Mucosa of stomach (tissue), 1 donor: Measurements from ENCODE around the gene KCTD16.

Experiments
- H3K27me3 ChIP-seq: one replicate; pipeline ENCODE4 v1.7.0; 2013; ENCODE audit warnings: mild to moderate bottlenecking, low read length; ENCODE audit not compliant: control insufficient read depth, insufficient read depth
- H3K36me3 ChIP-seq: one replicate; pipeline ENCODE4 v1.7.0; 2013; ENCODE audit warnings: low read length; ENCODE audit not compliant: control insufficient read depth, insufficient read depth
- H3K4me1 ChIP-seq: one replicate; pipeline ENCODE4 v1.7.0; 2013; ENCODE audit warnings: mild to moderate bottlenecking, low read length; ENCODE audit not compliant: control insufficient read depth, insufficient read depth
- H3K4me3 ChIP-seq: one replicate; pipeline ENCODE4 v1.7.0; 2013; ENCODE audit warnings: low read length
- H3K9ac ChIP-seq: one replicate; pipeline ENCODE4 v1.7.0; 2013; ENCODE audit warnings: mild to moderate bottlenecking, low read length, moderate library complexity
- H3K9me3 ChIP-seq: one replicate; pipeline ENCODE4 v1.7.0; 2013; ENCODE audit warnings: mild to moderate bottlenecking, low read length, moderate library complexity; ENCODE audit not compliant: control insufficient read depth
- donor health status: Pancreatic carcinoma.

Gene KCTD16

DNA sequence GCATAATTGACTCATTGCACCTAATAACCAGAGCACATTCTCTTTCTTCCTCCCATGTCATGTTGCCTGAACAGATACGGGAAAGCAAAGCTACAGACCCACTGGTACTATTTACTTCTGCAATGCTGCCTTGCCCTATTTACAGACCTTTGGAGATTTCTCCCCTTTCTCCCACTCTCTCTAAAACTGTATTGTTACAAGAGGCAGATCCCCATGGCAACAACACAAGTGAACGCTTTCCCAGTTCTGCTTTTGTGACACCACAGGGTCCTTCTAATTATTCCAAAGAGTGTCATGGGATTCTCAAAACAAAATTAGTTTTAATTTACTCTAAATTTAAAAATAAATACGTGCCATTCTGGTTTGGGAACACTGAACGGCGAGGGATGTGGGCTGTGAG, 104.7 kb downstream of the KCTD16 start:
- no peak overlapping the region for H3K4me3 ChIP-seq
- H3K9ac ChIP-seq = no peak overlapping the region
- no peaks in the 10 kb centered on the region for H3K4me1 ChIP-seq
- no peaks in the 10 kb centered on the region for H3K27me3 ChIP-seq
- no peaks in the 10 kb centered on the region for H3K9me3 ChIP-seq
- no peaks in the 10 kb centered on the region for H3K36me3 ChIP-seq

DNA sequence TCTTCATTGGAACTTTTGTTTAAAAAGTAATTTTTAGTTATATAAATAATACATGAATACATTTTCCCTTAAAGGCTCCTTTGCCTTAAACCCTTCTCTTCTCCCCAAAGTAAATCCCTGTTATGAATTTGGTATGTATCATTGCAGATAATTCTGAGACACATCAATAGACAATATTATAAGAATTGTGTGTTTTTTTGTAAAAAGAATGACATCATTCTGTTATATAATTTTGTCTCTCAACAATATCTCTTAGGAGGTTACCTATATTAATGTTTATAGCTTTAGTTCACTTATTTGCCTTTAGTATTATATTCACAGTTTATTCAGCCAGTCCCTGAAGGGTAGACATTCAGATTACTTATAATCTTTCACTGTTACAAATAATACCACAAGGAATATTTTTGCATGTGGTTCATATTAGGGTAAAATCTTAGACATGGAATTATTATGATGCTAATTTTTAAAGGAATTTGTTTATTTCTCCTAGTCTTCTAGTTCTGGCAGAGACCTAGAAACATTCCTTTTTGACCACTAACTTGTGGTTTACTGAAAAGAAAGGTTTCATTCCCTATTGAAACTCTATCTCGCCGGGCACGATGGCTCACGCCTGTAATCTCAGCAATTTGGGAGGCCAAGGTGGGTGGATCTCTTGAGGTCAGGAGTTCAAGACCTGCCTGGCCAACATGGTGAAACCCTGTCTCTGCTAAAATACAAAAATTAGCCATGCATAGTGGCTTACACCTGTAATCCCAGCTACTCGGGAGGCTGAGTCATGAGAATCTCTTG, 105.6 kb downstream of the KCTD16 start:
- Histone ChIP-seq H3K27me3 (no peaks in the 10 kb centered on the region), H3K9ac (no peak overlapping the region)

DNA sequence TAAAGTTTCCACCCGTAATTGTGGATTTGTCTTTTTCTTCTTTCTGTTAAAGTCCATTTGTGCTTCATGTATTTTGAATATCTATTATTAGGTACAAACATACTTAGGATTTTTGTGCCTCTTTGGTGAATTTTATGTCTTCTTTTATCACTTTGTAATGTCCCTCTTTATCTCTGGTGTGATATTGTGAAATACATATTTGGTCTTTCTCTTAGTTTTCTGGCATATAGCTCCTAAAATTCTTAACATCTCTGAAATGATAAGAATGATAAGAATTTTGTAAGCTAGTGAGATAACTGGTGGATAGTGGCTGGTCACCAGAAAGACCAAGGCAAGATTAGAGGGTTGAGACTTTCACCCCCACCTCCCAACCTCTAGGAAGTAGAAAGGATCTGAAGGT, 111.1 kb downstream of the KCTD16 start:
- H3K4me3 ChIP-seq = no peak overlapping the region
- no peak overlapping the region for H3K9ac ChIP-seq
- H3K27me3 ChIP-seq = no peaks in the 10 kb centered on the region
- no peaks in the 10 kb centered on the region for H3K4me1 ChIP-seq
- no peaks in the 10 kb centered on the region for H3K36me3 ChIP-seq
- H3K9me3 ChIP-seq = no peaks in the 10 kb centered on the region

More for the DNA sequence above, 105.6 kb downstream of the KCTD16 start:
- H3K36me3 ChIP-seq = no peaks in the 10 kb centered on the region
- no peak overlapping the region for H3K4me3 ChIP-seq
- H3K4me1 ChIP-seq = no peaks in the 10 kb centered on the region
- no peaks in the 10 kb centered on the region for H3K9me3 ChIP-seq

DNA sequence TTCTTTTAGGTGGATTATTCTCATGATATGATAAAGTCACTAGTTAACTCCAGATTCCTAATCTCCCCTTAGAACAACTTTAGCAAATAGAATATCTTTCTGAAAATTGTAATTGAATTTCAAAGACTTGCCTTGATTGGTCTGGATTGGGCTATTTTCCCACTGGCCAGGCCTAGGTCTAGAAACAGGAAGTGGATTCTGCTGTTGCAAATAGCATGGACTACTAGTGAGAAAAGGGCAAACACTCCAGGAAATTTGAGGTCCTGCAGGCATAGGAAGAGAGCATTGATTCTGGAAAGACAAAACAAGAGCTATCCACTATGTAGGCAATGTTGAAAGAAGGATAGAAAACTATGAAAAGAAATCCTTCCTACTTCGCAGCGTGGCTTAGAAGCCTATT, 113.4 kb downstream of the KCTD16 start:
- no peaks in the 10 kb centered on the region for H3K27me3 ChIP-seq
- H3K9me3 ChIP-seq = no peaks in the 10 kb centered on the region
- no peaks in the 10 kb centered on the region for H3K4me1 ChIP-seq
- H3K4me3 ChIP-seq = no peak overlapping the region
- H3K9ac ChIP-seq = no peak overlapping the region
- H3K36me3 ChIP-seq = no peaks in the 10 kb centered on the region

DNA sequence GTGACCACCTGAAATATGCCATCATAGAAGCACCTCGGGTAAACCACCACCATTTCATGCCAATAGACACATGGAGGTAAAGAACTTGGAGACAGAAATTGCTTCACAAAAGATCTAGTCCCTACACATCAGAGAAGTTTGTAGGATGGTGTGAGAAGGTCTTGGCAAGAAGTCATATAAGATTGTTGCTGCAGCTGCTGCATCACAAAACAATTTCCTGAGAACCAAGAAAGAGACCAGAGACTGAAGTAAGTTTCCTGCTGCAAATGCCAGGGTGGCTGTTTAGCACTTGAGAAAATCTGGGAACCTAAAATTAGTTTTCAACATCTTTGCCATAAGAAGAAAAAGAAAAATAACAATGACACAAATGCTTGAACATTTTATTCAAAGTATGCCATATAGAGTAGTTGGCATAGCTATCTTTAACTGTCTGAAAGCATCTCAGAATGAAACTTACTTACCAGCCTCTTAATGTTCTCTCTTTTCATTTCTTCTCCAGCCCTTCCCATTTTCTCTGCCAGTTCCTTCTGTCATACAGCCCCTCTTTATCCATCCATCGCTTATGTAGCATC, 114.3 kb downstream of the KCTD16 start:
- Histone ChIP-seq H3K9ac (no peak overlapping the region), H3K4me1 (no peaks in the 10 kb centered on the region), H3K4me3 (no peak overlapping the region), H3K9me3 (no peaks in the 10 kb centered on the region), H3K27me3 (no peaks in the 10 kb centered on the region), H3K36me3 (no peaks in the 10 kb centered on the region)

DNA sequence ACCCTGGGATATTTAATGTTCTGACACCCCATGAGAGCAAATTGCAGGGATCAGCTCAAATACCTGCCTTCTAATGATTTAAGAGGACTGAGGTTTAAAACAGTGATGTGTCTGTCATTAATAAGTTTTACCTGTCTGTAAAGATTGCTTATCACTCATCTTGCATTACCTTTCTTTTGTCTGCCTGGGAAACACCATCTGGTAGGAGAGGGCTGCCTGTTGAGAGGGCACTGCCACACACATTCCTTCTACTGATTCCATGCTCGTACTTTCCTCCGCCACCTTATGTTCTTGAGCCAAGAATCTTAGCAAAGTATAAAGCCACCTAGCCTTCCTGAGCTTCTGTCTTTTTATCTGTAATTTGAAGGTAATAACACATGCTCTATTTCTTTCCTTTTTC, 118.6 kb downstream of the KCTD16 start:
- Histone ChIP-seq H3K4me1 (no peaks in the 10 kb centered on the region), H3K27me3 (no peaks in the 10 kb centered on the region), H3K36me3 (no peaks in the 10 kb centered on the region), H3K9ac (no peak overlapping the region), H3K9me3 (no peaks in the 10 kb centered on the region), H3K4me3 (no peak overlapping the region)

DNA sequence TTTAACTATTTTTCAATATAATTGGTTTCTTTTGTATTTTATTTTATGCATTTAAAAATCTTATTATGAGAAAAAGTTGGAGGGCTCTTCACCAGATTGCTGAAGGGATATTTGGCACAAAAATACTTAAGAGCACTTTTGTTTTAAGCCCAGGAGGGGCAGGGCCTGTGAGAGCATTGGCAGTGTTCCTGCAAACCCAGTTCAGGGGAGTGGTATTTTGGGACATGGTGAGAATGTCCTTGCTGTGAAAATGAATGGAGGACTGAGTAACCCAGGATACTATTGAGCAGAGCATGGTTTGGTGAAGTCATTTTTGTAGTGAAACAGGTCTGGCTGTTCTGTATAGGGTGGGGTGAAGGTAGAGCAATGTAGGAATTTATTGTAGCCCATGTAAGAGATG, 121.4 kb downstream of the KCTD16 start:
- no peaks in the 10 kb centered on the region for H3K27me3 ChIP-seq
- H3K4me1 ChIP-seq = no peaks in the 10 kb centered on the region
- H3K4me3 ChIP-seq = no peak overlapping the region
- H3K9ac ChIP-seq = no peak overlapping the region
- no peaks in the 10 kb centered on the region for H3K9me3 ChIP-seq
- H3K36me3 ChIP-seq = no peaks in the 10 kb centered on the region

DNA sequence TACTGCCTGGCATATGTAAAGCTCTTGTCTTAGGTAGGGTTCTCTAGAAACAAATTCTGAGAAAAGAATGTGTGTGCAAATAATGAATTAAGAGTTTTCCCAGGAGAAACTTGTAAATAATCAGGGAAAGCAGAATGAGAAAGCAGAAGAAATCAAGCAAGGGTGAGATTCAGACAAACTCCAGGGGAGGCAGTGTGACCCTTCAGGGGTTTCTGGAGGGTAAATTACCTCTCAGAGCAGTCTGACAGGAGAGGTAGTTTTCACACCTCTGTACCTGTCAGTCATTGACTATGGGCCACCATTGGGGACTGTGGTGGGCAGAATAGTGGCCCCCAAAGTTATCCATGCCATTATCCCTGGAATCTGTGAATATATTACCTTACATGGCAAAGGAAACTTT, 124.6 kb downstream of the KCTD16 start:
- no peak overlapping the region for H3K4me3 ChIP-seq
- no peaks in the 10 kb centered on the region for H3K4me1 ChIP-seq
- no peaks in the 10 kb centered on the region for H3K9me3 ChIP-seq
- H3K9ac ChIP-seq = no peak overlapping the region
- H3K36me3 ChIP-seq = no peaks in the 10 kb centered on the region
- no peaks in the 10 kb centered on the region for H3K27me3 ChIP-seq

DNA sequence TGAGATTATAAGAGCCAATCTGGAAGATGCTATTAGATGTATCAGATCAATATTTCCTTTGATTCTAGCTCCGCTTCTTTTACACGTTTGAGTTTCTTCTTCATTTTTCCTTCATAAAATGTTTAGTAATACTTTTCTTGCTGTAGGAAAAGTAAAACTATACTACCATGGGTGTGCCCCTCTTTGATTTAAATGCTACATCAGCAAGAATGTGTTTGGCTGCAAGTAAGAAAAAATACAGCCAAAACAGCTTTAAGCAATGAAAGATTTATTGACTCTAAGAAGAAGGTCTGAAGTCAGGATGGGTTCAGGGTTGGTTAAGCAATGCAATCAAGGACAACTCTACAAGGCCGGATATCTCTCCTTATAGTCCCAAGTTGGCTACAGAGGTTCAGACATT, 126.4 kb downstream of the KCTD16 start:
- H3K4me1 ChIP-seq = no peaks in the 10 kb centered on the region
- no peaks in the 10 kb centered on the region for H3K9me3 ChIP-seq
- H3K27me3 ChIP-seq = no peaks in the 10 kb centered on the region
- no peak overlapping the region for H3K9ac ChIP-seq
- H3K36me3 ChIP-seq = no peaks in the 10 kb centered on the region
- no peak overlapping the region for H3K4me3 ChIP-seq

DNA sequence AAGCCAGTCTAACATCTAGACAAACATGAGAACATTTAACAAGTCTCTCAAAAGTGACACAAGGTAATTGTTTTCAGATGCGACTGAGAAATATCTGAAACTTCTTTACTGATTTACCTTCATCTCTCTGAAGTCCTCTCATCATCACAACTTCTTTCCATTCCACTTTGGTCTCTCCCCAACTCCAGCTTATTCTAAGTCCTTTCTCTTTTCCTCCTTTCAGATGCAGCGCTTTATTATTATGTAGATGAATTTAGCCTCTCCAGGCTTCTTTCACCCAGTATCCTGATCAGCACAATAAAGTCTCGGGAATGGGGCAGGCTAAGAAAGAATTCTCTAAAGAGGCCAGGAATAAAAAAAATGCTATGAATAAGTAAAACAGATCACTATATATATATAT, 128.0 kb downstream of the KCTD16 start:
- Histone ChIP-seq H3K4me1 (no peaks in the 10 kb centered on the region), H3K4me3 (no peak overlapping the region), H3K9me3 (no peaks in the 10 kb centered on the region), H3K27me3 (no peaks in the 10 kb centered on the region), H3K9ac (no peak overlapping the region), H3K36me3 (no peaks in the 10 kb centered on the region)

DNA sequence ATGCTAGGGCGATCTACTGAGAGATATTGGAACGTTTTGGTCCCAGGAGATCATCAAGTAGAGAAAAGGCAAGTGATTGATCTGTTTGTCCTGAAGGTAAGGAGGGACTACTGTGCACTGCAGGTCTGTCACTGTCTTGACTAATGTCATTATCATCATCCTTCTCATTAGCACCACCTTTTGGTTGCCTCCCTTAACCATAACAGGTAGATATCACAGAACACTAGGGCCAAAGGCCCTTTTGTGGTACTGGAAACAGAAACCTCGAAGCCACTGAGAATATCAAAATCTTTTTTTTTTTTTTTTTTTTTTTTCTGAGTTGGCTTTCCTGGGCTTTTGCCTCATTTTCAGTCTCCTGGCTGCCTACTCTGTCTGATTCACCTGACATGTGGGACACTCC, 134.0 kb downstream of the KCTD16 start:
- no peaks in the 10 kb centered on the region for H3K4me1 ChIP-seq

DNA sequence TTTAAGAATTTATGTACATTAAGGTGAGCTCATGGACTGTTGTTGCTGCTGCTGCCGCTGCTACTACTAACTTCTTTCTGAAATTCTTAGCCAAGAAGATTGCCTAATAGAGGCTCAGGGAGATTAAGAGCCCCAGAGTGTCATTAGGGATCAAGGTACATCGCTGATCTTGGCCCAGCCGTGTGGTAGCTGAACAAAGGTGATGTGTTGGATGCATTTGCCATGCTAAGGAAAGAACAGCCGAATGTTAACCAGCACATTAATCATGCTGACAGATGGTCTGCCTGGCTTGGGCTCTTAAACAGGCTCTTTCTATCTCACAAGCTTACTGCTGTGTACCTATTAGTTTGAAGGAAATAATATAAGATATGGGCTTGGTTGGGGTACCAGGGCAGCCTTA, 137.1 kb downstream of the KCTD16 start:
- Histone ChIP-seq H3K27me3 (no peaks in the 10 kb centered on the region), H3K36me3 (no peaks in the 10 kb centered on the region)

More for the DNA sequence above, 134.0 kb downstream of the KCTD16 start:
- Histone ChIP-seq H3K36me3 (no peaks in the 10 kb centered on the region), H3K9me3 (no peaks in the 10 kb centered on the region), H3K9ac (no peak overlapping the region), H3K4me3 (no peak overlapping the region), H3K27me3 (no peaks in the 10 kb centered on the region)

More for the DNA sequence above, 137.1 kb downstream of the KCTD16 start:
- Histone ChIP-seq H3K9me3 (no peaks in the 10 kb centered on the region), H3K4me1 (no peaks in the 10 kb centered on the region), H3K4me3 (no peak overlapping the region), H3K9ac (no peak overlapping the region)
